Measurements from ENCODE around the gene KCNK17.

GRCh38 chr6:39309942-39310531, 4.2 kb downstream of the KCNK17 start:
- peak; percentile 87 for TF ChIP-seq CTCF (IDR thresholded peaks at IDR 0.05)
- TF ChIP-seq ZFX (IDR thresholded peaks at IDR 0.05; ENCODE audit: borderline replicate concordance), result no peak
